GM12874 (cell line): ENCODE results near the gene PRPF19.

Source experiments
- CTCF ChIP-seq: IDR thresholded peaks from 2 replicates; pipeline ENCODE4 v1.5.1; 2011; ENCODE audit warnings: low read depth, mild to moderate bottlenecking, control low read depth, low read length, moderate library complexity; ENCODE audit not compliant: insufficient read depth

Gene PRPF19

GRCh38 chr11:60857378-60858232 is 48.8 kb downstream of the PRPF19 start:
- TF ChIP-seq CTCF: no peak

- no peak for TF ChIP-seq CTCF
These were observed 50.4 kb downstream of the PRPF19 start, which contains the start of gene PTGDR2 for GRCh38 chr11:60855726-60856633. Gene PTGDR2 (minus strand): TSS chr11:60855950. CDS start chr11:60853722, 2,228 bp downstream.

- TF ChIP-seq CTCF: no peak
These were observed 51.3 kb downstream of the PRPF19 start for GRCh38 chr11:60854847-60855725.

- TF ChIP-seq CTCF: no peak
These were observed 52.1 kb downstream of the PRPF19 start for GRCh38 chr11:60854140-60854846.

- TF ChIP-seq CTCF: no peak
These were observed 53.1 kb downstream of the PRPF19 start for GRCh38 chr11:60852982-60853950.
